Hepatocyte (in vitro differentiated cells): ENCODE measurements around the gene NME5.

Source experiments
- EZH2 ChIP-seq: fragments of 200-600 bp; sonication (generic); IDR thresholded peaks from 2 replicates; pipeline ENCODE4 v1.6.1; 2016; ENCODE audit warnings: antibody characterized with exemption, mild to moderate bottlenecking, borderline replicate concordance
- EZH2phosphoT487 ChIP-seq: fragments of 200-600 bp; sonication (generic); IDR thresholded peaks from one replicate; pipeline ENCODE4 v1.6.1; 2018; ENCODE audit warnings: antibody characterized with exemption, mild to moderate bottlenecking, low read depth, moderate library complexity; ENCODE audit not compliant: unreplicated experiment, severe bottlenecking
- TF ChIP-seq, protein P1 (sequence below): fragments of 200-600 bp; sonication (generic); IDR thresholded peaks from 2 replicates; pipeline ENCODE4 v1.5.1; 2016; ENCODE audit warnings: antibody characterized with exemption, mild to moderate bottlenecking; ENCODE audit not compliant: poor library complexity

DNA sequence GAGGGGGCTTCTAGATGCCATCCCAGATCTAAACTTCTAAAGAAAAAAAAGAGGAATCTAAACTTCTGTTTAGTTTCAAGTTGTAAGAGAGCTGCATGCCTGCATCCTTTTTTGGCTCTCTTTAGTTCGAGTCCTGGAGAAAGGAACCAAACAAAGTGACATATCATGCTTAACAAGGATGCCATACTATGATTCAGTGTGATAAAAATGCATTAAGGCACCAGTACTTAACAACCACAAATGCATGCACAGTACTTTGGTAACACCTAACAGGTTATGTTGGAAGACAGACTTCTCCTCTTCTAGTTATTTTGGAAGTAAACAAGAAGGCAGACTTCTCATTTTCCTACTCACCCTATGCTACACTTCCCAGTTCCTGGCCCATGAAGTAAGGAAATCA, 27.3 kb downstream of the NME5 start:
- TF ChIP-seq, protein P1, sequence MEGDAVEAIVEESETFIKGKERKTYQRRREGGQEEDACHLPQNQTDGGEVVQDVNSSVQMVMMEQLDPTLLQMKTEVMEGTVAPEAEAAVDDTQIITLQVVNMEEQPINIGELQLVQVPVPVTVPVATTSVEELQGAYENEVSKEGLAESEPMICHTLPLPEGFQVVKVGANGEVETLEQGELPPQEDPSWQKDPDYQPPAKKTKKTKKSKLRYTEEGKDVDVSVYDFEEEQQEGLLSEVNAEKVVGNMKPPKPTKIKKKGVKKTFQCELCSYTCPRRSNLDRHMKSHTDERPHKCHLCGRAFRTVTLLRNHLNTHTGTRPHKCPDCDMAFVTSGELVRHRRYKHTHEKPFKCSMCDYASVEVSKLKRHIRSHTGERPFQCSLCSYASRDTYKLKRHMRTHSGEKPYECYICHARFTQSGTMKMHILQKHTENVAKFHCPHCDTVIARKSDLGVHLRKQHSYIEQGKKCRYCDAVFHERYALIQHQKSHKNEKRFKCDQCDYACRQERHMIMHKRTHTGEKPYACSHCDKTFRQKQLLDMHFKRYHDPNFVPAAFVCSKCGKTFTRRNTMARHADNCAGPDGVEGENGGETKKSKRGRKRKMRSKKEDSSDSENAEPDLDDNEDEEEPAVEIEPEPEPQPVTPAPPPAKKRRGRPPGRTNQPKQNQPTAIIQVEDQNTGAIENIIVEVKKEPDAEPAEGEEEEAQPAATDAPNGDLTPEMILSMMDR = no peak
- TF ChIP-seq EZH2 (no peak), EZH2phosphoT487 (no peak)
